Esophagus muscularis mucosa (tissue), 4 donors: ENCODE results near the gene SCO2. TPM values are rescaled to one million over a fixed set of nuclear protein-coding genes. Genes with fewer than 3 reads are reported as not detected.
"Not testable (repeated sequence)": the region's sequence is repeated elsewhere in the genome, so short reads cannot be mapped to it uniquely, and the experiment has no call there.

ENCODE experiments used
- DNase-seq: peaks from one replicate; pipeline ENCODE4 v3.0.0-alpha.2; 2017; ENCODE audit errors: extremely low spot score
- H3K27ac ChIP-seq, 4 donors: fragments of 200-600 bp; sonication (generic); replicated peaks in 1 of 4; 1 replicate in 3 of 4; 2 replicates in 1 of 4; pipeline ENCODE4 v1.5.1; 2016 to 2019; ENCODE audit warnings: mild to moderate bottlenecking in 1 of 4
- H3K27me3 ChIP-seq, 4 donors: fragments of 200-600 bp; sonication (generic); one replicate each; pipeline versions ENCODE4 v1.5.1 to v1.6.0; 2016 to 2019
- H3K36me3 ChIP-seq, 4 donors: fragments of 200-600 bp; sonication (generic); one replicate each; pipeline ENCODE4 v1.5.1; 2016 to 2019
- H3K4me1 ChIP-seq, 4 donors: fragments of 200-600 bp; sonication (generic); one replicate each; pipeline ENCODE4 v1.5.1; 2016 to 2019
- H3K4me3 ChIP-seq, 4 donors: fragments of 200-600 bp; sonication (generic); 1 replicate in 2 of 4; 2 replicates in 2 of 4; pipeline ENCODE4 v1.5.1; 2016 to 2019; ENCODE audit warnings: mild to moderate bottlenecking in 4 of 4, moderate library complexity in 1 of 4
- H3K9me3 ChIP-seq, 4 donors: fragments of 200-600 bp; sonication (generic); 1 replicate in 3 of 4; 2 replicates in 1 of 4; pipeline ENCODE4 v1.5.1; 2016 to 2019
- EP300 ChIP-seq: sonication (generic); formaldehyde crosslinking; IDR thresholded peaks from one replicate; pipeline ENCODE4 v1.6.1; 2017; ENCODE audit warnings: antibody characterized with exemption
- POLR2A ChIP-seq: fragments of 450-650 bp; IDR thresholded peaks from one replicate; pipeline ENCODE4 v1.6.1; 2017; ENCODE audit warnings: antibody characterized with exemption, moderate library complexity, mild to moderate bottlenecking, low read depth
- POLR2AphosphoS5 ChIP-seq, 2 donors: sonication (generic); formaldehyde crosslinking; IDR thresholded peaks; one replicate each; pipeline ENCODE4 v1.6.1; 2017; ENCODE audit warnings: antibody characterized with exemption in 2 of 2
- WGBS: methylation state at CpG from one replicate; pipeline ENCODE4 v1.1.5; 2018; 5-methylcytosine and 5-hydroxymethylcytosine counted together
- intact Hi-C: fragments of 100-400 bp; cut with DNase I; formaldehyde crosslinking; loops from one replicate; pipeline ENCODE4 v1.15.1; 2023
- total RNA-seq, 4 donors: library from RNA; depleted of rRNA; stranded (reverse); fragments of >200 nt; gene quantifications; one replicate each; pipeline versions ENCODE4 v1.1.0 to v1.2.1, GENCODE V29; 2016
- TF ChIP-seq, protein P1 (sequence below), 3 experiments: fragments of 200-600 bp in 2 of 3; fragments of 450-650 bp in 1 of 3; sonication (generic) in 2 of 3; IDR thresholded peaks; one replicate each; pipeline ENCODE4 v1.5.1; 2017 to 2019; ENCODE audit warnings: antibody characterized with exemption in 3 of 3, mild to moderate bottlenecking in 2 of 3, moderate library complexity in 1 of 3

Gene SCO2
- total RNA-seq, 4 donors from 2014 or later = 3.1 to 5.1 TPM; not detected in 2

DNA sequence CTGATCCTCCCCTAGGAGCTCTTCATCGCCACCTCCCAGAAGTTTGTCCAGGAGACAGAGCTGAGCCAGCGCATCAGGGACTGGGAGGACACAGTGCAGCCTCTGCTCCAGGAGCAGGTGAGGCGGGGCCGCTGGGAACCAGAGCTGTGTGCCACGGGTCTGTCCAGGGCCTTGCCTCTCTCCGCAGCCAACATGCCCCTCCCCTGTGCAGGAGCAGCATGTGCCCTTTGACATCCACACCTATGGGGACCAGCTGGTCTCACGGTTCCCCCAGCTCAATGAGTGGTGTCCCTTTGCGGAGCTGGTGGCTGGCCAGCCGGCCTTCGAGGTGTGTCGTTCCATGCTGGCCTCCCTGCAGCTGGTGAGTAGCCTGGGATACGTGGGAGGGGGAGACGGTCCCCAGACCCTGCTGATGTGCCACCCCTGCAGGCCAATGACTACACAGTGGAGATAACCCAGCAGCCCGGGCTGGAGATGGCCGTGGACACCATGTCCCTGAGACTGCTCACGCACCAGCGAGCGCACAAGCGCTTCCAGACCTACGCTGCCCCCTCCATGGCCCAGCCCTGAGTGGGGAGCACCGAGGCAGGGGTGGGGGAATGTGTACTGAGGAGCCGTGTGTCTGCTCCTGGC is 2.5 kb downstream of the SCO2 start:
- no peak overlapping the region for H3K4me3 ChIP-seq
- H3K27me3 ChIP-seq = no peaks in the 10 kb centered on the region
- intact Hi-C loops = no loop called here
- DNase-seq = no peak
- TF ChIP-seq POLR2A (no peak), EP300 (no peak), POLR2AphosphoS5 (IDR thresholded peaks at IDR 0.05) (no peak)
- TF ChIP-seq, protein P1, sequence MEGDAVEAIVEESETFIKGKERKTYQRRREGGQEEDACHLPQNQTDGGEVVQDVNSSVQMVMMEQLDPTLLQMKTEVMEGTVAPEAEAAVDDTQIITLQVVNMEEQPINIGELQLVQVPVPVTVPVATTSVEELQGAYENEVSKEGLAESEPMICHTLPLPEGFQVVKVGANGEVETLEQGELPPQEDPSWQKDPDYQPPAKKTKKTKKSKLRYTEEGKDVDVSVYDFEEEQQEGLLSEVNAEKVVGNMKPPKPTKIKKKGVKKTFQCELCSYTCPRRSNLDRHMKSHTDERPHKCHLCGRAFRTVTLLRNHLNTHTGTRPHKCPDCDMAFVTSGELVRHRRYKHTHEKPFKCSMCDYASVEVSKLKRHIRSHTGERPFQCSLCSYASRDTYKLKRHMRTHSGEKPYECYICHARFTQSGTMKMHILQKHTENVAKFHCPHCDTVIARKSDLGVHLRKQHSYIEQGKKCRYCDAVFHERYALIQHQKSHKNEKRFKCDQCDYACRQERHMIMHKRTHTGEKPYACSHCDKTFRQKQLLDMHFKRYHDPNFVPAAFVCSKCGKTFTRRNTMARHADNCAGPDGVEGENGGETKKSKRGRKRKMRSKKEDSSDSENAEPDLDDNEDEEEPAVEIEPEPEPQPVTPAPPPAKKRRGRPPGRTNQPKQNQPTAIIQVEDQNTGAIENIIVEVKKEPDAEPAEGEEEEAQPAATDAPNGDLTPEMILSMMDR (IDR thresholded peaks at IDR 0.05) = no peak
- no peaks in the 10 kb centered on the region for H3K9me3 ChIP-seq
- H3K36me3 ChIP-seq = peaks cover 30 to 63% (median 61%) of the 10 kb centered on the region in 4 donors
- 92% methylated on average over 11 of the region's 22 CpGs for WGBS
- H3K27ac ChIP-seq = no peak overlapping the region
- peaks cover 21 to 41% (median 32%) of the 10 kb centered on the region in 4 donors for H3K4me1 ChIP-seq

DNA sequence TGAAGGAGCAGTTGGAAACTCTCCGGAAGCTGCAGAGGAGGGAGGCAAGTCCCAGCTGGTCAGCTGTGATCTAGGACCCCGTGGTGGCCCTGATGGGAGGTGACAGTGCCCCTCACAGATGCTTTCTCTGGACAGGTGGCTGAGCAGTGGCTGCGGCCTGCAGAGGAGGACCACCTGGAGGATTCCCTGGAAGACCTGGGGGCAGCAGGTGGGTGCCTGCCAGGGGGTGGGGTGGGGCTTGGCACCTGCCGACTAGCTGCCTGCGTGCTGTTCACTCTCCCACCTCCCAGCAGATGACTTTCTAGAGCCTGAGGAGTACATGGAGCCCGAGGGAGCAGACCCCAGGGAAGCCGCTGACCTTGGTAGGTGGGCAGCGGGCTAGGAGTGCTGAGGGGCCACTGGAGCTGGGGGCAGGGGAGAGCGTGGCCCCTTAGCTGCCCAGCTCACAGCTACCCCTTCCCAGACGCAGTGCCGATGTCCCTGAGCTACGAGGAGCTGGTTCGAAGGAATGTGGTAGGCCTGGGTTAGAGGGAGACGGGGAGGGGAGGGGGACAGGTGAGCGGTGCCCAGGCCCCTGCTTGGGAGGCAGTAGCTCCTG is 3.1 kb downstream of the SCO2 start:
- no peak for DNase-seq
- Histone ChIP-seq H3K4me3 (no peak overlapping the region), H3K27me3 (no peaks in the 10 kb centered on the region), H3K36me3 (peaks cover 37 to 69% (median 67%) of the 10 kb centered on the region in 4 donors), H3K4me1 (peaks cover 20 to 36% (median 31%) of the 10 kb centered on the region in 4 donors), H3K9me3 (no peaks in the 10 kb centered on the region), H3K27ac (no peak overlapping the region)
- TF ChIP-seq POLR2A (no peak), EP300 (no peak), POLR2AphosphoS5 (IDR thresholded peaks at IDR 0.05) (no peak)
- TF ChIP-seq, protein P1 (IDR thresholded peaks at IDR 0.05) = no peak
- intact Hi-C loops = no loop called here
- WGBS = 92% methylated on average over 8 of the region's 15 CpGs

DNA sequence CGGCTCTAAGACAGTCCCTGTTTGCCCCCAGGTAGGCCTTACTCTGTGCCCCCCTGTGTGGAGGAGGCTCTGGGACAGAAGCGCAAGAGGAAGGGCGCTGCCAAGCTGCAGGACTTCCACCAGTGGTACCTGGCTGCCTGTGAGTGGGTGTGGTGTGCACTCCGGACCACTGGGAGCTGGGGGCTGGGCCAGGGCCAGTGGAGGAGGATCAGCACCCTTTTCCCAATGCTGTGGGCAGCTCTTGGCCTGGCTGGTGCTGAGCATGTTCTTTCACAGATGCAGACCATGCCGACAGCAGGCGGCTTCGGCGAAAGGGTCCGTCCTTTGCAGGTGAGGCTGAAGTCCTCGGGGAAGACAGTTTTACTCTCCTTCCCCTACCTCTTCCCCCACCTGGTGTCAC is 3.7 kb downstream of the SCO2 start:
- Histone ChIP-seq H3K36me3 (peaks cover 38 to 75% (median 73%) of the 10 kb centered on the region in 4 donors), H3K4me3 (no peak overlapping the region)

DNA sequence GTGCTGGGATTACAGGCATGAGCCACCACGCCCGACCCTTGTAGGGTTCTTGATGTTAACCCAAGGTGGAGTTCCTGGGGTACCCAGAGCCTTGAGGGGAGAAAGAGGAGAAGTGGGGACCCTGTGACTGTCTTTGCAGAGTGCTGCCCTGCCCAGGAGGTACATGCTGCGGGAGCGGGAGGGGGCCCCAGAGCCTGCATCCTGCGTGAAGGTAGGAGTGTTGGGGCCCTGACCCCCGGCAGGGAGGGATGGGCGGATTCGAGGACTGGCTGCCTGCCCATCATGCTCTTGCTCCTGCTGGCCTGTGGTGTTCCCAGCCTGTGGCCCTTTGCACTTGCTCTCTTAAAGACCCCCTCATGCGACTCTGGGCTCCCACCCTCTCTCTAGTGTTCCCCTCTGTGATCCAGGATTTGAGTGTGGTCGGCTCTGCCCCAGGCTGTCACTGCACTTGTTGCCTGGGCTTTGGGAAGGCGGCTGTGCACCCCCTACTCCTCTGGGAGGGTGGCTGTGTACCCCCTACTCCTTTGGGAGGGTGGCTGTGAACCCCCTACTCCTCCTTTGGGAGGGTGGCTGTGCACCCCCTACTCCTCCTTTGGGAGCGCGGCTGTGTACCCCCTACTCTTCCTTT is 4.5 kb downstream of the SCO2 start:
- intact Hi-C loops = no loop called here
- DNase-seq = no peak
- TF ChIP-seq POLR2A (no peak), EP300 (no peak), POLR2AphosphoS5 (IDR thresholded peaks at IDR 0.05) (no peak)
- TF ChIP-seq, protein P1 (IDR thresholded peaks at IDR 0.05) = no peak
- H3K4me1 ChIP-seq = peaks cover 10 to 22% (median 18%) of the 10 kb centered on the region in 4 donors
- H3K9me3 ChIP-seq = no peaks in the 10 kb centered on the region
- peaks cover 38 to 82% (median 80%) of the 10 kb centered on the region in 4 donors for H3K36me3 ChIP-seq
- WGBS = 94% methylated on average over 5 of the region's 13 CpGs
- no peak overlapping the region for H3K27ac ChIP-seq
- no peaks in the 10 kb centered on the region for H3K27me3 ChIP-seq
- no peak overlapping the region for H3K4me3 ChIP-seq

More for the DNA sequence above, 3.7 kb downstream of the SCO2 start:
- Histone ChIP-seq H3K4me1 (peaks cover 15 to 30% (median 25%) of the 10 kb centered on the region in 4 donors), H3K27me3 (no peaks in the 10 kb centered on the region), H3K27ac (no peak overlapping the region), H3K9me3 (no peaks in the 10 kb centered on the region)
- DNase-seq = no peak
- TF ChIP-seq EP300 = no peak
- TF ChIP-seq, protein P1 (IDR thresholded peaks at IDR 0.05) = no peak
- TF ChIP-seq POLR2A = no peak
- no peak for TF ChIP-seq POLR2AphosphoS5 (IDR thresholded peaks at IDR 0.05)
- 84% methylated on average over 4 of the region's 10 CpGs for WGBS
- intact Hi-C loops = no loop called here

DNA sequence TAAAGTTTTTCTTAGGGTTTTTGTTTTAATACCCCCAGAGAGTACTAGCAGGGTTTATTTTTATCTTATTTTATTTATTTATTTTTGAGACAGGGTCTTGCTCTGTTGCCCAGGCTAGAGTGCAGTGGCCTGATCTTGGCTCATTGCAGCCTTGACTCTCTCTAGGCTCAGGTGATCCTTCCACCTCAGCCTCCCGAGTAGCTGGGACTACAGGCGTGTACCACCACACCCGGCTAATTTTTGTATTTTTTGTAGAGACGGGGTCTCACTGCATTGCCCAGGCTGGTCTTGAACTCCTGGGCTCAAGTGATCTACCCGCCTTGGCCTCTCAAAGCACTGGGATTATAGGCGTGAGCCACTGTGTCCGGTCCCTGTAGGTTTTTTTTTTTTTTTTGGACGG is 5.2 kb downstream of the SCO2 start:
- H3K9me3 ChIP-seq, DNase-seq, H3K4me3 ChIP-seq, H3K27me3 ChIP-seq, H3K27ac ChIP-seq, intact Hi-C loops: not testable (repeated sequence)
- 96% methylated on average over 8 of the region's 8 CpGs for WGBS
- H3K36me3 ChIP-seq = peaks cover 38 to 85% (median 81%) of the 10 kb centered on the region in 4 donors
- H3K4me1 ChIP-seq = peaks cover 10 to 18% (median 15%) of the 10 kb centered on the region in 4 donors
